MG63 (cell line): ENCODE measurements around the gene SYK. TPM values are rescaled to one million over a fixed set of nuclear protein-coding genes. Genes with fewer than 3 reads are reported as not detected.
A peak's percentile ranks its signal among the peaks of the same experiment; 100 is the strongest.
"Not testable (repeated sequence)": the region's sequence is repeated elsewhere in the genome, so short reads cannot be mapped to it uniquely, and the experiment has no call there.

Experiments used
- DNase-seq: peaks from one replicate; pipeline ENCODE4 v3.0.0-alpha.2; 2020
- H3K27me3 ChIP-seq: fragments of 250-450 bp; sonication (Bioruptor Pico); 2 replicates; pipeline ENCODE4 v1.5.1; 2020; ENCODE audit warnings: mild to moderate bottlenecking, moderate library complexity
- H3K36me3 ChIP-seq: fragments of 250-450 bp; sonication (Bioruptor Pico); 2 replicates; pipeline ENCODE4 v1.5.1; 2020; ENCODE audit warnings: mild to moderate bottlenecking, moderate library complexity
- H3K4me3 ChIP-seq: fragments of 250-450 bp; sonication (Bioruptor Pico); 2 replicates; pipeline ENCODE4 v1.5.1; 2020; ENCODE audit warnings: mild to moderate bottlenecking, moderate library complexity
- H3K9me3 ChIP-seq: fragments of 250-450 bp; sonication (Bioruptor Pico); 2 replicates; pipeline ENCODE4 v1.5.1; 2020; ENCODE audit warnings: mild to moderate bottlenecking, moderate library complexity
- total RNA-seq: library from RNA; depleted of rRNA; stranded (reverse); fragments of >200 nt; shearing (Covaris generic); gene quantifications from 2 replicates; pipeline ENCODE4 v1.2.3, GENCODE V29; 2014; ENCODE audit warnings: low replicate concordance

The SYK gene
- total RNA-seq, 1 experiment from 2014 or later = 7.9 TPM

DNA sequence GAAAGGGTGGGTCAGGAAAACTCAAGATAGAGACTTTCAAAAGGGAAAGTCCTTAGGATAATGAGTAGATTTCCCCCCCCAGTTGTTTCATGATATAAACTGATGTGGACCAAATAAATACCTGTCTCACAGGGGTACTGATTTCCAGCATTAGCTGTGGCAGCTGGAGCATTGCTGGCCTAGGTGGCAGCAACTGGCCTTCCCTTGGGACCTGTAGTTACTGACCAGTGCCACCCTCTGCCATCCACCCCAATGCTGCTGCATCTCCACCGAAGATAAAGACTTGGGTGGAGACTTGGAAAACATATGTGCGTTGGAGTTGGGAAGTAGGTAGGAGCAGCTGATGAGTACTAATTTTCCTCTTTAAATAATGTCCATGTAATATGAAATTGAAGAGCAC lies 71.8 kb downstream of the SYK start:
- no peaks in the 10 kb centered on the region for H3K36me3 ChIP-seq
- H3K27me3 ChIP-seq = no peaks in the 10 kb centered on the region
- no peaks in the 10 kb centered on the region for H3K9me3 ChIP-seq
- H3K4me3 ChIP-seq = no peak overlapping the region
- DNase-seq = no peak

DNA sequence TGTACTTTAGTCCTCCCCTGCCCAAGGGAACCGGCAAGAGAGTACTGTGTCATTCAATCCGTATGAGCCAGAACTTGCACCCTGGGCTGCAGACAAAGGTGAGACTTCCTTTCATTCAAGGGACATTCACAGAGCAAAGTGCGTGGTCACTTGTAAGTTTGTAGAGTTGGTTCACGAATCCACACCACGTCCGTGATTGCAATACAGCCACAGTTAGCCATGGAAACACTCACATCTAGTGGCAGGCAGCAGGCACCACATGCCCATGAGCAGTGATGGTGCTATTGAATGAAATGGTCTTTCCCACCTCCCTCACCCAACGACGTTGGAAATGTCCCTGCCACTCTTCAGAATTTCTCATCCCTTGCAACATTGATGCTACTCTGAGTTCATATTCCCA lies 72.6 kb downstream of the SYK start:
- Histone ChIP-seq H3K4me3 (no peak overlapping the region), H3K36me3 (no peaks in the 10 kb centered on the region), H3K9me3 (no peaks in the 10 kb centered on the region), H3K27me3 (no peaks in the 10 kb centered on the region)
- DNase-seq = no peak

DNA sequence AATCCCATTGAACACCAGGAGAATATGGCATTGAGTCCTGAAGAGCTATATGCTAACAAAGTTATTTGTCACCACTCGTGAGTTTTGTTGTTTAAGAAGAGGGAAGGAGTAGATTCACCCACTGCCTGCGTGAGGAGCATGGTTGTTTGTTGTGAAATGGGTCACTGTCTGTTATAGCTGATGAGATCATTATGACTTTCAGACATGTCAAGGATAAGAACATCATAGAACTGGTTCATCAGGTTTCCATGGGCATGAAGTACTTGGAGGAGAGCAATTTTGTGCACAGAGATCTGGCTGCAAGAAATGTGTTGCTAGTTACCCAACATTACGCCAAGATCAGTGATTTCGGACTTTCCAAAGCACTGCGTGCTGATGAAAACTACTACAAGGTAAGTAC lies 76.9 kb downstream of the SYK start:
- DNase-seq = no peak
- no peaks in the 10 kb centered on the region for H3K36me3 ChIP-seq
- H3K9me3 ChIP-seq = no peaks in the 10 kb centered on the region
- no peaks in the 10 kb centered on the region for H3K27me3 ChIP-seq
- no peak overlapping the region for H3K4me3 ChIP-seq

DNA sequence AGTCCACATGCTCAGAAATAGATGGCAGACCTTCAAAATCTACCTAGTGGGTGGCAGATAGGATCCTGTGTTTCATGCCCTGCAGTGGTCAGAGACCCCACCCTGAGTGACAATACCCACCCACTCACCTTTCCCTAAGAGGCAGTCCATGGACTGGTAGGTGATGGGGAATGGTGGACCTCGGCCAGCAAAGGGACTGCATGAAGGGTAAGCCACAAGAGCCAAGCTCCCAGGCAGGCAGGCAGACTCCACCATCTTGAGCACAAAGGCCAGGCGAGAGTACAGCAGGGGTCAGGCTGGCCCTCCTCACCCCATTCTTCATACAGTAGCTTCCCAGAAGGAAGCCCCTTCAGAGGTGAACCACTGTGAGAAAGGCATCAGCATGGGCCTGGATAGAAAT lies 78.4 kb downstream of the SYK start:
- DNase-seq = no peak
- Histone ChIP-seq H3K27me3 (no peaks in the 10 kb centered on the region), H3K9me3 (no peaks in the 10 kb centered on the region), H3K36me3 (no peaks in the 10 kb centered on the region), H3K4me3 (no peak overlapping the region)

DNA sequence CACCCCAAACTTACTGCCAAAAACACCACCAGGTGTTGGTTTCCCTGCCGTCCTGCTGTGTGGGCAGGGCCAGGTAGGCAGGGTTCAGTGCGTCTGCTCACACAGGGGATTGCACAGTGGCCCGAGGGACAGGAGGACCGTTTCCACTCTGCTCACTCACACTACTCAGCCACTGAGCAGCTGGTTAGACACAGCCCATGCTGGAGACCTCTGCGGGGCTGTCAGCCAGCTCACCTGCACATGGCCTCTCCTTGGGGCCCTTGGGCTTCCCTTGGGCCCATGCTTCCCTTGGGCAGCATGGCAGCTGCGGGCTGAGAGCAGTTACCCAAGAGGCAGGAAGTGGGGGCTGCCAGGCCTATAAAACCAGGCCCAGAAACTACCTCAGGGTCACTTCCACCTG lies 79.0 kb downstream of the SYK start:
- H3K27me3 ChIP-seq = no peaks in the 10 kb centered on the region
- no peak overlapping the region for H3K4me3 ChIP-seq
- DNase-seq = no peak
- H3K36me3 ChIP-seq = no peaks in the 10 kb centered on the region
- no peaks in the 10 kb centered on the region for H3K9me3 ChIP-seq

DNA sequence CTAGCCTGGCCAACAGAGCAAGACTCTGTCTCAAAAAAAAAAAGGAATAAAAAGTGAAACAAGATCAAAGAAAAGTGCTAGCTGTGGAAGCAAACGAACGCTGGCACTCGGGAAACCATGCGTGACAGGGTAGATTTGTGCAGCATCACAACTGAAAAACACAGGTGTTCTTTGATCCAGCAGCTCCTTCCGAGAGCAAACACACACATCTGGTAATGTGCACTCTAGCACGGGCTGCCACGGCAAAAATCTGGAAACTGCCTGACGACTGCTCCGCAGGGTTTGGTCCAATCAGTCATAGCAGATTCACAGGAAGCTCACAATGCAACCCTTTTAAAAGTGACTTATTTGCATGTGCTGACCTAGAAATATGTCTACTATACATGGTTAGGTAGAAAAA lies 80.0 kb downstream of the SYK start:
- Histone ChIP-seq H3K27me3 (no peaks in the 10 kb centered on the region), H3K4me3 (no peak overlapping the region), H3K36me3 (no peaks in the 10 kb centered on the region), H3K9me3 (no peaks in the 10 kb centered on the region)
- no peak for DNase-seq

DNA sequence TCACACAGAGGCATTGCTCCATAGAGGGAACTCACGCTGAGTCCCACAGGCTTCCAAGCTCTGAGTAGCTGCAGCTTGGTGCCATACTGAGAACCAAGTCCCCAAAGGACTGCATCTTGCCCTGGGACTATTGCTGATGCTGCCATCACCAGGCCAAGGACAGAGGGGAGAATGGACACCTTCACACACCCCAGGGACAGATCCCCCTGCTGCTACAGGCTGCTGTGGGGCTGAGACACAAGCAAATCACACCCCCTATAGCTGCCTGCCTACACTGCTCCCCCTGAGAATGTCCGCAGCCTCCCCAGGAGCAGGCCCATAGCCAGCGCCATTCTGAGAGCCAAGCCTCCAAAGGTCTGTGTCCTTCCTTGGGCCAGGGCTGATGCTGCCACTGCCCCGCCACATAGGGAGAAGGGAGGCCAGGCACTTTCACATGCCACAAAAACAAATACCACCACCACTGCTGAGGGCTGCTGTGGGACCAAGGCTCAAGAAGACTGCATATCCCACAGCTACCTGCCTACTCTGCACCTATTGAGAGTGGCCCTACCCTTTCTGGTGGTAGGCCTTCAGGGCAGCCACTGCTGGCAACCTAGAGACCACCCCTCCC lies 81.5 kb downstream of the SYK start:
- H3K36me3 ChIP-seq = no peaks in the 10 kb centered on the region
- H3K27me3 ChIP-seq = no peaks in the 10 kb centered on the region
- no peak overlapping the region for H3K4me3 ChIP-seq
- H3K9me3 ChIP-seq = no peaks in the 10 kb centered on the region
- DNase-seq = no peak

DNA sequence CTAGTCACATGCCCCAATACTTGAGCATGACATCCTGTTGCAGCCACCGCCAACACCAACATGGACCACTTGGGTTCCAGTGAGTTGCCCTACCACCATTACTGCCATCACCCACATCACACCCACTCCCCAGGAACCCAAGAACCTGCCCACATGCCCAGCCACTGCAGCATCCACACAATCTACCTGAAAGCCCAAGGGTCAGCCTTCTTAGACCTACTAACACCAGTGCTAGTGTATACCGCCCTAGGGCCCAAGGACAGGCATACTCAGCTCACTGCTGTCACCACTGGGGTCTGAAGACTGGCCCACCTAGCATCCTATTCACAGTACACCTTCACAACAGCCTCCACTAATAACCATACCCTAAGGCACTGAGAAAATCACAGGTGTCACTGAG lies 82.0 kb downstream of the SYK start:
- Histone ChIP-seq H3K36me3 (no peaks in the 10 kb centered on the region), H3K9me3 (no peaks in the 10 kb centered on the region), H3K27me3 (no peaks in the 10 kb centered on the region), H3K4me3 (no peak overlapping the region)
- DNase-seq = no peak

DNA sequence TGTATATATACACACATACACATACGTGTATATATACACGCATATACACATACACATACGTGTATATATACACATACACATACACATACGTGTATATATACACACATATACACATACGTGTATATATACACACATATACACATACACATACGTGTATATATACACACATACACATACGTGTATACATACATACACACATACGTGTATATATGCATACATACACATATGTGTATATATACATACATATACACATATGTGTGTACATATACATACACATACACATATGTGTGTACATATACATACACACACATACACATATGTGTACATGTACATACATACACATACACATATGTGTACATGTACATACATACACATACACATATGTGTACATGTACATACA lies 82.6 kb downstream of the SYK start:
- Histone ChIP-seq H3K4me3 (no peak overlapping the region), H3K9me3 (no peaks in the 10 kb centered on the region), H3K27me3 (no peaks in the 10 kb centered on the region), H3K36me3 (no peaks in the 10 kb centered on the region)
- no peak for DNase-seq

DNA sequence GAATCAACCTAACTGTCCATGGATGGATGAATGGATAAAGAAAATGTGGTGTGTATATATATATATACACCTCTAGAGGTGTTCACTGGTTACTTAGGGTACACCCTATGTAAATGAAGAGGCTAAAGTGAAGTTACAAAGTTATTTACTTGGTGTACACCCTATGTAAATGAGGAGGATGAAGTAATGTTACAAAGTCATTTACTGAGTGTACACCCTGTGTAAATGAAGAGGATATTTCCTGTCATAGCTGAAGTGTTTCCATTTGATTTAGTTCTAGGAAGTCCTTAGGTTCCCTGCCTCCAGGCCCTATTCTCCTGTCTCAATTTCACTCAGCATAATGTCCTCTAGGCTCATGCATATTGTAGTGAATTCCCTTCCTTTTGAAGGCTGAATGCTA lies 85.2 kb downstream of the SYK start:
- not testable (repeated sequence) for H3K36me3 ChIP-seq, H3K9me3 ChIP-seq, DNase-seq, H3K4me3 ChIP-seq, H3K27me3 ChIP-seq

DNA sequence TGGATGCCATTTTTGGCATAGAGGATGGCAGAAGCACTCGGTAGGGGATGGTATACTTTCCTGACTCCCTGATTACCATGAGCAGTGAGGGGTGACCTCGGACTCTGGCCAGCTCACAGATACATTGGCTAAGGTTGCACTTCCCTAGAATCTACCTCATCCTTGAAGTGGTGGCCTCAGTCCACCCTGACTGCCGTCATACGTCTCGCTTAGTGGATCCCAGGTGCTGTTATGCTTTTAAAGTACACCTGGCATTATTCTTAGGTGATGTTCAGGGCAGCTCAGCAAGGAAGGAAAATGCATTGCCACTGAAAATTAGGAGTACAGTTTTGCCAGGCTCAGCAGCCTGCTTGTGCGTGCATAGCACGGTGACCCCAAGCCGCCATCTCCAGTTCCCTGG lies 87.3 kb downstream of the SYK start:
- Histone ChIP-seq H3K9me3 (no peaks in the 10 kb centered on the region), H3K36me3 (no peaks in the 10 kb centered on the region), H3K27me3 (no peaks in the 10 kb centered on the region), H3K4me3 (no peak overlapping the region)
- DNase-seq = no peak

DNA sequence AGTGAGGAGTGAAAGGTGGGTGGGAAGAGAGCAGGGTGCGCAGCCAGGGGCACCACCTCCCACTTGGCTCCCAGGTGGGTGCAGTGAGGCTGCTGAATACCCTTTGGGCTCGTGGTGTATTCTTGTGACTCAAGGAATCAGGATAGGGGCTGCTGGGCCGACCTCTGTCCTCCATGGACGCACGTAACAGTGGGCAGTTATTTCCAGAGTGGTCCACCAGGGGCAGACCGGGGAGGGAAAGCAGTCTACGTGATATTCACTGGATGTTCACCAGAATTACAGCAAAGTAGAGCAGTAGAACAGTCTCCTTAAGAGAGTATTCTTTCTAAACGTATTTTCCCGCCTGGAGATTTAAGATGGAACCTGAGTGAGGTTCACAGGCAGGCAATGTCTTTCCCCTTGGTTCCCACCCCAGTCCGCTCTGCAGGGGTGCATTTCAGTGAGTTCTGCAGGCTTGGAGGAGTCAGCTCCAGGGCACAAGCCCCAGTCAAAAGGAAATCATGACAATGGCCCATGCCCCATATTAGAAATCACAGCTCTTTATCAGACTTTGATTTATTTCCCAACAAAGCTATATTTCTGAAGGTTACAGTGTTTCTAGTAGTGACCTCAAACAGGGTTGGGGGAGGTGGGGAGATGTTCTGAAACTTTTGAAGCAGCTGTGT lies 88.7 kb downstream of the SYK start:
- H3K4me3 ChIP-seq = no peak overlapping the region
- H3K36me3 ChIP-seq = no peaks in the 10 kb centered on the region
- no peak for DNase-seq
- H3K9me3 ChIP-seq = no peaks in the 10 kb centered on the region
- no peaks in the 10 kb centered on the region for H3K27me3 ChIP-seq

DNA sequence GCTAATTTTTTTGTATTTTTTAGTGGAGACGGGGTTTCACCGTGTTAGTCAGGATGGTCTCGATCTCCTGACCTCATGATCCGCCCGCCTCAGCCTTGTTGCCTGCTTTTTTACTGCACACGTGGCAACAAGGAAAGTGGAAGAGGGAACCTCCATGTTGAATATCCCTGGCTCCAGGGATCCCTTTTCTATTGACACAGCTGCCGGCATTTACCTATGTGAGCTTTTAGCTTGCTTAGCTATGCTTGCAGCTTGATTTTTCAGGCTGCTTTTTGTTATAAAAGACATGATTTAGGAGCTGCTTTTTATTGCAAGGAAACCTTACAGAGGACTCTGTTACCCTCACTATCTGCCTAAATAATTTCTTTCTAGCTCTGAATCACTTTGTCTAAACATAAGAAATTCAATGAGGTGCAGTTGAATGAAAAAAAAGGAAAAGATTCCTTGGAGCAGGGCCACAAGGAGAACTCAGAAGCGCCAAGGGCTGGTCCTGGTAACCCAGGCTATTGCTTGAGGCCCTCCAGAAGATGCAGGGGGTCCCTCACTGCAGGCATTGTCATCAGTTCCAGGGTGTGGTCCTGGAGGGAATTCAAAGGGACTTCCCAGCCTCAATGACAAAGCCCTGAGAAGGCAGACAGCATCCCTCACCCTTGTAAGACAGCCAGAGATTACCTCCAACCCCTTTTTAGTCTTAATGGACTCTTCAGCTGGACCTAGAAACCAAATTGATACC lies 89.9 kb downstream of the SYK start:
- Histone ChIP-seq H3K4me3 (no peak overlapping the region), H3K36me3 (no peaks in the 10 kb centered on the region), H3K9me3 (no peaks in the 10 kb centered on the region), H3K27me3 (no peaks in the 10 kb centered on the region)
- no peak for DNase-seq

DNA sequence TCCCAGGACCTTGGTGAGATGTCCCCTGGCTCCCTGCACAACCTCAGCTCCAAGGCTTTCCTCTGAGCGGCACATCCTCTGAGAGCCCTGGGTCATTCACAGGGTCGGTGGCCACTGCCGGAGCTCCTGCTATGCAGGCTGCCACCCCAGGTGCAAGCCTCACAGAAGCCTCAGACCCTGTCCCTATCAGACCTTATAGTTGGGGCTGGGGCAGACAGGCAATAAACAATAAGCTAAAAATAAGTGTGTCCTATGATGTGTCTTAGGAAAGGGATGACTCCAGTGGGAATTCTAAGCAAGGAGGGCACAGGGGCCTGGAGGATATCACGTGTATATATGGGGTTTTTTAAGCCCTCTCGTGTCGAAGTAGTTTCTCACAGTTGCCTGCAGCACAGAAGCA lies 91.3 kb downstream of the SYK start:
- Histone ChIP-seq H3K36me3 (no peaks in the 10 kb centered on the region), H3K4me3 (no peak overlapping the region), H3K9me3 (no peaks in the 10 kb centered on the region), H3K27me3 (no peaks in the 10 kb centered on the region)
- no peak for DNase-seq

DNA sequence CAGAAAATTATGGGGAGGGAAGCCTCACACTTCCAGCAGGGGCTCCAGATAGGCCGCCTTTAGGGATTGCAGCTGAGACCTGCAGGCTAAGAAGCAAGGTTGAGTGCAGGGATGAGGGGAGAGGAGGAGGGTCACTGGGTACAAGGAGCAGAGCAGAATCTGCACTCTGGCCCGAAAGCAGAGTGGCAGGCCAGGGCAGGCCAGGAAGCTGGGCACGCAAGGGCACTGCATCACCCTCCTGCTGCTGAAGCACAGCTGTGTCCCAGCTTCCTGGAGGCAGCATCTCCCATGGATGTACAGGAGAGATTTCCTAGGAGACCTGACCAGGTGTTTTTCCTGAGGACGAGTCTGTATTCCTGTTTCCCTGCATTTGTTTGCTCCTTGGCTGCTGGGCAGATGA lies 92.1 kb downstream of the SYK start:
- DNase-seq = no peak
- no peaks in the 10 kb centered on the region for H3K36me3 ChIP-seq
- H3K9me3 ChIP-seq = no peaks in the 10 kb centered on the region
- H3K27me3 ChIP-seq = no peaks in the 10 kb centered on the region
- no peak overlapping the region for H3K4me3 ChIP-seq

DNA sequence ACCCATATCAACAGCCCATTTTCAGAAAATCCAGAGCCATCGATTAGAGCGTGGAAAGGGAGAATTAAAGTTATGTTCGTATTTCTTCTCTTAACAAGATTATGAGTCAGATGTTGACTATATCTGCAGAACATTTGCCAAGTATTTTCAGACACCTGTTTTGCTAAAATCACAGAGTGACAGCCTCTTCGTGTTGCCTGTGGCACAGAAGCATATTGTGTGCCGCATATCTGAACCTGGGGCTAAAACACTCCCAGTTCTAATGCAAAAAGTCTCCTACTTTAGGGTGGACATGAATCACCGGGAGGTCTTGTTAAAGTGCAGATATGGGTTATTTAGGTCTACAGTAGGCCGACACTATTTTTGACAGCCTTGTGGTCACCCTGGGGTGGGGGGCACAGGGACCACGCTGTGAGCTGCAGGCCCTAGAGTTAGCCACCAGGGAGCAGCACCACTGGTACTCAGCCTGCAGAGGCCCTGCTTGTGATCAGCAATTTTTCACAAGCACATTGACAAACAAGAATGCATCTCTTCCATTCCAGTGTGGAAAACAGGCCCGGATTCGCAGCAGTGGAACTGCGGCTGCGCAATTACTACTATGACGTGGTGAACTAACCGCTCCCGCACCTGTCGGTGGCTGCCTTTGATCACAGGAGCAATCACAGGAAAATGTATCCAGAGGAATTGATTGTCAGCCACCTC lies 93.5 kb downstream of the SYK start:
- Histone ChIP-seq H3K9me3 (no peaks in the 10 kb centered on the region), H3K4me3 (no peak overlapping the region), H3K27me3 (no peaks in the 10 kb centered on the region), H3K36me3 (no peaks in the 10 kb centered on the region)
- DNase-seq = peak; percentile 8

DNA sequence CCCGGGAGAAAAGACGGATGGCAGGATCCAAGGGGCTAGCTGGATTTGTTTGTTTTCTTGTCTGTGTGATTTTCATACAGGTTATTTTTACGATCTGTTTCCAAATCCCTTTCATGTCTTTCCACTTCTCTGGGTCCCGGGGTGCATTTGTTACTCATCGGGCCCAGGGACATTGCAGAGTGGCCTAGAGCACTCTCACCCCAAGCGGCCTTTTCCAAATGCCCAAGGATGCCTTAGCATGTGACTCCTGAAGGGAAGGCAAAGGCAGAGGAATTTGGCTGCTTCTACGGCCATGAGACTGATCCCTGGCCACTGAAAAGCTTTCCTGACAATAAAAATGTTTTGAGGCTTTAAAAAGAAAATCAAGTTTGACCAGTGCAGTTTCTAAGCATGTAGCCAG lies 94.2 kb downstream of the SYK start:
- H3K36me3 ChIP-seq = no peaks in the 10 kb centered on the region
- DNase-seq = no peak
- no peak overlapping the region for H3K4me3 ChIP-seq
- no peaks in the 10 kb centered on the region for H3K27me3 ChIP-seq
- no peaks in the 10 kb centered on the region for H3K9me3 ChIP-seq
